22Rv1 (cell line): Measurements from ENCODE around the gene CPA1.

Experiments
- CTCF ChIP-seq: fragments of 450-650 bp; IDR thresholded peaks from 2 replicates; pipeline ENCODE4 v1.5.1; 2017; ENCODE audit warnings: mild to moderate bottlenecking
- ZFX ChIP-seq: fragments of 450-650 bp; IDR thresholded peaks from 2 replicates; pipeline ENCODE4 v1.6.1; 2017; ENCODE audit warnings: antibody characterized with exemption, borderline replicate concordance

GRCh38 chr7:130426564-130426963 lies 46.3 kb downstream of the CPA1 start:
- TF ChIP-seq CTCF (no peak), ZFX (no peak)
